ENCODE data around the gene PACRG.

Gene PACRG

GRCh38 chr6:163260911-163261310 lies 533.1 kb downstream of the PACRG start:
- no peak overlapping the region for H3K4me3 ChIP-seq (replicated peaks; ENCODE audit: low read depth, low read length)
- no peak for DNase-seq (ENCODE audit: low read depth)
- no peak for TF ChIP-seq CTCF (IDR thresholded peaks at IDR 0.05; ENCODE audit: low read length, missing control alignments)

GRCh38 chr6:163261361-163261760 lies 533.6 kb downstream of the PACRG start:
- TF ChIP-seq CTCF (IDR thresholded peaks at IDR 0.05; ENCODE audit: low read length, missing control alignments), result no peak
- no peak overlapping the region for H3K4me3 ChIP-seq (replicated peaks; ENCODE audit: low read depth, low read length)
- no peak for DNase-seq (ENCODE audit: low read depth)

- DNase-seq (ENCODE audit: low read depth), result no peak
- H3K4me3 ChIP-seq (replicated peaks; ENCODE audit: low read depth, low read length), result no peak overlapping the region
- no peak for TF ChIP-seq CTCF (IDR thresholded peaks at IDR 0.05; ENCODE audit: low read length, missing control alignments)
These were observed 534.3 kb downstream of the PACRG start for GRCh38 chr6:163262080-163262479.

- TF ChIP-seq CTCF (IDR thresholded peaks at IDR 0.05; ENCODE audit: low read length, missing control alignments), result no peak
- H3K4me3 ChIP-seq (replicated peaks; ENCODE audit: low read depth, low read length), result no peak overlapping the region
- peak; percentile 29 for DNase-seq (ENCODE audit: low read depth)
These were observed 535.4 kb downstream of the PACRG start for GRCh38 chr6:163263196-163263595.

GRCh38 chr6:163263998-163264661 lies 536.4 kb downstream of the PACRG start:
- no peak for DNase-seq (ENCODE audit: low read depth)
- no peak for TF ChIP-seq CTCF (IDR thresholded peaks at IDR 0.05; ENCODE audit: low read length, missing control alignments)
- H3K4me3 ChIP-seq (replicated peaks; ENCODE audit: low read depth, low read length), result no peak overlapping the region

- no peak for TF ChIP-seq CTCF (IDR thresholded peaks at IDR 0.05; ENCODE audit: low read length, missing control alignments)
- H3K4me3 ChIP-seq (replicated peaks; ENCODE audit: low read depth, low read length), result no peak overlapping the region
- DNase-seq (ENCODE audit: low read depth), result no peak
These were observed 536.9 kb downstream of the PACRG start for GRCh38 chr6:163264662-163265035.

GRCh38 chr6:163281634-163282033 lies 553.9 kb downstream of the PACRG start:
- DNase-seq (ENCODE audit: low read depth), result no peak
- TF ChIP-seq CTCF (IDR thresholded peaks at IDR 0.05; ENCODE audit: low read length, missing control alignments), result no peak
- no peak overlapping the region for H3K4me3 ChIP-seq (replicated peaks; ENCODE audit: low read depth, low read length)
